Liver (tissue), 9 donors: ENCODE results near the gene XXYLT1. TPM values are rescaled to one million over a fixed set of nuclear protein-coding genes. Genes with fewer than 3 reads are reported as not detected.

Source experiments
- DNase-seq: peaks from one replicate; pipeline ENCODE4 v3.0.0-alpha.2; 2017; ENCODE audit warnings: low spot score
- H3K27ac ChIP-seq, 2 donors: one replicate each; pipeline ENCODE4 v1.7.0; 2013; ENCODE audit warnings: inconsistent platforms in 2 of 2, low read length in 2 of 2, control low read depth in 1 of 2, low read depth in 1 of 2, mild to moderate bottlenecking in 1 of 2
- H3K27me3 ChIP-seq, 4 donors: one replicate each; pipeline versions ENCODE4 v1.6.1 to v1.7.0; 2013; ENCODE audit warnings: low read length in 3 of 4, inconsistent platforms in 1 of 4, mild to moderate bottlenecking in 1 of 4, moderate library complexity in 1 of 4; ENCODE audit not compliant: control insufficient read depth in 4 of 4, insufficient read depth in 4 of 4
- H3K36me3 ChIP-seq, 4 donors: one replicate each; pipeline versions ENCODE4 v1.6.1 to v1.7.0; 2013; ENCODE audit warnings: low read length in 3 of 4, mild to moderate bottlenecking in 3 of 4, low read depth in 1 of 4, moderate library complexity in 1 of 4; ENCODE audit not compliant: control insufficient read depth in 4 of 4, insufficient read depth in 3 of 4
- H3K4me1 ChIP-seq, 4 donors: one replicate each; pipeline versions ENCODE4 v1.6.1 to v1.7.0; 2013; ENCODE audit warnings: low read length in 3 of 4, mild to moderate bottlenecking in 3 of 4, moderate library complexity in 1 of 4; ENCODE audit not compliant: control insufficient read depth in 4 of 4, insufficient read depth in 4 of 4
- H3K4me3 ChIP-seq, 3 donors: one replicate each; pipeline versions ENCODE4 v1.6.1 to v1.7.0; 2013; ENCODE audit warnings: low read length in 3 of 3, control low read depth in 1 of 3, low read depth in 1 of 3, mild to moderate bottlenecking in 1 of 3
- H3K9ac ChIP-seq, 2 donors: one replicate each; pipeline ENCODE4 v1.7.0; 2013; ENCODE audit warnings: low read length in 2 of 2, mild to moderate bottlenecking in 2 of 2, moderate library complexity in 2 of 2, control low read depth in 1 of 2, low read depth in 1 of 2
- H3K9me3 ChIP-seq, 4 donors: one replicate each; pipeline versions ENCODE4 v1.6.1 to v1.7.0; 2013; ENCODE audit warnings: low read length in 3 of 4; ENCODE audit not compliant: control insufficient read depth in 4 of 4
- ATF3 ChIP-seq: IDR thresholded peaks from 2 replicates; pipeline ENCODE4 v1.6.1; 2016; ENCODE audit warnings: antibody characterized with exemption
- CTCF ChIP-seq: fragments of 150-350 bp; IDR thresholded peaks from 2 replicates; pipeline ENCODE4 v1.5.1; 2017; ENCODE audit warnings: improper control_type of control experiment, low read depth, low read length; ENCODE audit not compliant: missing input control
- EGR1 ChIP-seq, 2 donors: IDR thresholded peaks; 2 replicates each; pipeline ENCODE4 v1.6.1; 2016 to 2018; ENCODE audit warnings: antibody characterized with exemption in 2 of 2, low read depth in 2 of 2
- FOXA1 ChIP-seq: IDR thresholded peaks from 2 replicates; pipeline ENCODE4 v1.6.1; 2016; ENCODE audit warnings: antibody characterized with exemption
- FOXA2 ChIP-seq: IDR thresholded peaks from 2 replicates; pipeline ENCODE4 v1.6.1; 2016; ENCODE audit warnings: antibody characterized with exemption
- GABPA ChIP-seq, 2 donors: IDR thresholded peaks in 1 of 2; conservative IDR thresholded peaks in 1 of 2; 2 replicates each; pipeline ENCODE4 v1.6.1; 2016; ENCODE audit warnings: antibody characterized with exemption in 2 of 2, mild to moderate bottlenecking in 1 of 2, moderate library complexity in 1 of 2
- HNF4A ChIP-seq, 2 donors: conservative IDR thresholded peaks; 2 replicates each; pipeline ENCODE4 v1.6.1; 2016; ENCODE audit warnings: antibody characterized with exemption in 2 of 2, mild to moderate bottlenecking in 2 of 2
- HNF4G ChIP-seq: IDR thresholded peaks from 2 replicates; pipeline ENCODE4 v1.6.1; 2016; ENCODE audit warnings: antibody characterized with exemption
- MAX ChIP-seq: IDR thresholded peaks from 2 replicates; pipeline ENCODE4 v1.6.1; 2016; ENCODE audit warnings: antibody characterized with exemption
- NR2F2 ChIP-seq: IDR thresholded peaks from 2 replicates; pipeline ENCODE4 v1.6.1; 2016; ENCODE audit warnings: antibody characterized with exemption
- RAD21 ChIP-seq, 2 donors: IDR thresholded peaks; 2 replicates each; pipeline ENCODE4 v1.6.1; 2016; ENCODE audit warnings: antibody characterized with exemption in 2 of 2, mild to moderate bottlenecking in 2 of 2
- REST ChIP-seq: IDR thresholded peaks from 2 replicates; pipeline ENCODE4 v1.6.1; 2016; ENCODE audit warnings: antibody characterized with exemption, mild to moderate bottlenecking
- RXRA ChIP-seq, 2 donors: IDR thresholded peaks; 2 replicates each; pipeline ENCODE4 v1.6.1; 2017 to 2018; ENCODE audit warnings: antibody characterized with exemption in 2 of 2, mild to moderate bottlenecking in 1 of 2
- SP1 ChIP-seq: IDR thresholded peaks from 2 replicates; pipeline ENCODE4 v1.6.1; 2018; ENCODE audit warnings: antibody characterized with exemption, mild to moderate bottlenecking
- TAF1 ChIP-seq: conservative IDR thresholded peaks from 2 replicates; pipeline ENCODE4 v1.6.1; 2016; ENCODE audit warnings: antibody characterized with exemption, mild to moderate bottlenecking
- YY1 ChIP-seq: IDR thresholded peaks from 2 replicates; pipeline ENCODE4 v1.6.1; 2016; ENCODE audit warnings: antibody characterized with exemption, mild to moderate bottlenecking
- ZBTB33 ChIP-seq: IDR thresholded peaks from 2 replicates; pipeline ENCODE4 v1.6.1; 2016; ENCODE audit warnings: antibody characterized with exemption
- WGBS: extraction: QIAGEN DNeasy Blood & Tissue Kit; methylation state at CpG from one replicate; pipeline ENCODE4 v1.1.7; 2013; 5-methylcytosine and 5-hydroxymethylcytosine counted together
- polyA plus RNA-seq, 2 donors: library from polyadenylated mRNA; stranded (reverse) in 1 of 2; unstranded in 1 of 2; fragments of 200-250 nt in 1 of 2; fragments of >200 nt in 1 of 2; fragmentation: Nextera tagmentation in 1 of 2; extraction: Ambion mirVana in 1 of 2; gene quantifications; one replicate each; pipeline versions ENCODE4 v1.2.1 to v1.2.3, GENCODE V29; 2013 to 2015
- total RNA-seq, 2 donors: library from RNA; depleted of rRNA; stranded (reverse); fragments of >200 nt; gene quantifications; one replicate each; pipeline ENCODE4 v1.2.3, GENCODE V29; 2014
- donor health status: healthy.
- donor health status: healthy.
- donor health status: healthy.
- donor health status: healthy.
- donor health status: healthy.

Gene XXYLT1
- total and polyA plus RNA-seq, 4 donors: 0.93 to 7.6 (median 2.8) TPM

DNA sequence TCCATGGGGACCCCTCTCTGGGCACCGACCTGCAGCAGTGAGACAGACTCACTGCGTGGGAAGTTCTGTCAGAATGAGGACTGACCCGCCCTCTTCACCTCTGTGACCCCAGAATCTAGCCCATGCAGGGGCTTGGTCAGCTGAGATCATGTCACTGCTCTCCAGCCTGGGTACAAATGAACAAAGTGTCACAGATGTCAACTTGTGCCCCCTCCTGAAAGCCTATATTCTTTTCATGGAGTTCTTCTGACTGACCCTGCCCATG, 210.8 kb downstream of the XXYLT1 start:
- TF ChIP-seq RAD21 (IDR thresholded peaks at IDR 0.05): no peak
- TF ChIP-seq CTCF: no peak
- TF ChIP-seq SP1: no peak
- no peak for TF ChIP-seq EGR1 (IDR thresholded peaks at IDR 0.05; ENCODE audit: low read depth in 2 of 2)
- no peak for TF ChIP-seq FOXA1
- no peak for TF ChIP-seq MAX
- no peak for TF ChIP-seq YY1
- TF ChIP-seq FOXA2: no peak
- TF ChIP-seq REST: no peak
- no peak for TF ChIP-seq ATF3
- no peak for TF ChIP-seq NR2F2
- TF ChIP-seq ZBTB33: no peak
- TF ChIP-seq HNF4G: no peak
- no peak for TF ChIP-seq TAF1
- no peak for TF ChIP-seq RXRA (IDR thresholded peaks at IDR 0.05)
- TF ChIP-seq GABPA (IDR thresholded peaks at IDR 0.05 in 1 of 2, conservative IDR thresholded peaks at IDR 0.05 in 1 of 2): no peak
- no peak for TF ChIP-seq HNF4A (conservative IDR thresholded peaks at IDR 0.05)
- no peak for DNase-seq
- WGBS: 83% methylated on average over 3 of the region's 3 CpGs

More for the DNA sequence above, 210.8 kb downstream of the XXYLT1 start:
- Histone ChIP-seq H3K27me3 (no peaks in the 10 kb centered on the region), H3K27ac (no peak overlapping the region), H3K4me3 (no peak overlapping the region), H3K9me3 (no peaks in the 10 kb centered on the region), H3K4me1 (peaks cover 6 to 21% (median 16%) of the 10 kb centered on the region in 4 donors), H3K36me3 (no peaks in the 10 kb centered on the region), H3K9ac (no peak overlapping the region)
